Epithelial cell of proximal tubule (primary cell): ENCODE data around the gene NUP210L. TPM values are rescaled to one million over a fixed set of nuclear protein-coding genes. Genes with fewer than 3 reads are reported as not detected.

Experiments
- DNase-seq: peaks from one replicate; pipeline ENCODE4 v3.0.0-alpha.2; 2011; ENCODE audit warnings: low read depth
- H3K4me3 ChIP-seq: 2 replicates; pipeline ENCODE4 v1.5.1; 2011; ENCODE audit warnings: low read depth, mild to moderate bottlenecking, low read length
- CTCF ChIP-seq: conservative IDR thresholded peaks from 2 replicates; pipeline ENCODE4 v1.5.1; 2012; ENCODE audit warnings: low read depth, mild to moderate bottlenecking, low read length
- total RNA-seq: library from RNA; depleted of rRNA; stranded (reverse); fragments of >200 nt; gene quantifications from 2 replicates; pipeline ENCODE4 v1.2.3, GENCODE V29; 2015

Gene NUP210L
- total RNA-seq, 1 donor from 2014 or later: not detected

- DNase-seq: no peak
- no peak overlapping the region for H3K4me3 ChIP-seq
- no peak for TF ChIP-seq CTCF
These were observed 15.8 kb upstream of the NUP210L start for GRCh38 chr1:154170547-154171222.

GRCh38 chr1:154167461-154167860 is 12.6 kb upstream of the NUP210L start:
- no peak overlapping the region for H3K4me3 ChIP-seq
- no peak for DNase-seq
- no peak for TF ChIP-seq CTCF

- DNase-seq: no peak
- no peak overlapping the region for H3K4me3 ChIP-seq
- TF ChIP-seq CTCF: no peak
These were observed 11.3 kb upstream of the NUP210L start for GRCh38 chr1:154166207-154166606.

- TF ChIP-seq CTCF: no peak
- DNase-seq: no peak
- no peak overlapping the region for H3K4me3 ChIP-seq
These were observed 4.7 kb upstream of the NUP210L start for GRCh38 chr1:154159554-154159953.

- no peak overlapping the region for H3K4me3 ChIP-seq
- TF ChIP-seq CTCF: no peak
- DNase-seq: no peak
These were observed 3.6 kb upstream of the NUP210L start for GRCh38 chr1:154158307-154159125.

GRCh38 chr1:154157520-154158306 is 2.8 kb upstream of the NUP210L start:
- DNase-seq: no peak
- TF ChIP-seq CTCF: no peak
- H3K4me3 ChIP-seq: no peak overlapping the region
